HCT116 (cell line): ENCODE measurements around the gene RPL28. TPM values are rescaled to one million over a fixed set of nuclear protein-coding genes. Genes with fewer than 3 reads are reported as not detected.

Experiments used
- ATAC-seq: fragments of 200-7000 bp; cut with Tn5 transposase; 2 replicates; pipeline ENCODE4 v1.9.1; 2020; ENCODE audit warnings: mild to moderate bottlenecking, moderate library complexity
- BruUV-seq: library from RNA; stranded (reverse); fragments of 400-500 nt; replicated peaks from 2 replicates; lab custom pipeline; 2021; lab: Mats Ljungman, UMichigan
- CTCF ChIA-PET: fragments of 300-600 bp; sonication (Branson Sonifier 250); formaldehyde crosslinking; loops from one replicate; lab custom pipeline; 2021; ENCODE audit warnings: antibody characterized with exemption; lab: Charles Lee
- POLR2A ChIA-PET: fragments of 300-600, 350-600 bp; sonication (Branson Sonifier 250); formaldehyde crosslinking; loops from one replicate; lab custom pipeline; 2021; ENCODE audit warnings: antibody characterized with exemption; lab: Charles Lee
- RAD21 ChIA-PET, 2 experiments: fragments of 300-600 bp; sonication (Branson Sonifier 250); formaldehyde crosslinking; loops; one replicate each; lab custom pipeline; 2023; ENCODE audit warnings: low total read pairs in 2 of 2; ENCODE audit not compliant: uncharacterized antibody in 2 of 2, unreplicated experiment in 2 of 2, low non-redundant PET in 1 of 2; lab: Charles Lee
- DNase-seq: peaks from one replicate; pipeline ENCODE4 v3.0.0-alpha.2; 2010; ENCODE audit warnings: low read depth, low spot score
- H2AFZ ChIP-seq: fragments of 200-600 bp; shearing (Covaris generic), sonication (generic); 2 replicates; pipeline ENCODE4 v1.6.1; 2017; ENCODE audit warnings: low read depth, mixed run types, mixed read lengths, antibody characterized with exemption, low read length; ENCODE audit not compliant: poor library complexity, severe bottlenecking
- H3K27ac ChIP-seq: 2 replicates; pipeline ENCODE4 v1.5.1; 2012; ENCODE audit warnings: low read depth, low read length
- H3K27me3 ChIP-seq: fragments of 200-600 bp; sonication (generic); 2 replicates; pipeline ENCODE4 v1.6.1; 2016; ENCODE audit warnings: mixed run types, low read length, mixed read lengths; ENCODE audit not compliant: insufficient read depth
- H3K36me3 ChIP-seq, 2 experiments: fragments of 200-500 bp in 1 of 2; fragments of 200-600 bp in 1 of 2; sonication (Bioruptor generic) in 1 of 2; sonication (generic) in 1 of 2; 2 replicates each; pipeline versions ENCODE4 v1.5.1 to v1.6.1; 2014 to 2016; ENCODE audit warnings: low read length in 2 of 2, inconsistent platforms in 1 of 2, mixed read lengths in 1 of 2, mixed run types in 1 of 2; ENCODE audit not compliant: insufficient read depth in 2 of 2, control insufficient read depth in 1 of 2
- H3K4me1 ChIP-seq, 2 experiments: fragments of 200-600 bp in 1 of 2; sonication (generic) in 1 of 2; 2 replicates each; pipeline versions ENCODE4 v1.5.1 to v1.6.1; 2012 to 2017; ENCODE audit warnings: low read length in 2 of 2, inconsistent platforms in 1 of 2, mild to moderate bottlenecking in 1 of 2, mixed read lengths in 1 of 2, mixed run types in 1 of 2, moderate library complexity in 1 of 2; ENCODE audit not compliant: insufficient read depth in 2 of 2, control insufficient read depth in 1 of 2
- H3K4me2 ChIP-seq: fragments of 200-600 bp; sonication (generic); 2 replicates; pipeline ENCODE4 v1.6.1; 2017; ENCODE audit warnings: mixed run types, low read length, mixed read lengths
- H3K4me3 ChIP-seq, 2 experiments: fragments of 200-600 bp in 1 of 2; sonication (generic) in 1 of 2; replicated peaks in 1 of 2; 2 replicates each; pipeline ENCODE4 v1.5.1; 2011 to 2016; ENCODE audit warnings: low read length in 2 of 2, control low read depth in 1 of 2, low read depth in 1 of 2, mild to moderate bottlenecking in 1 of 2, mixed read lengths in 1 of 2, mixed run types in 1 of 2
- H3K79me2 ChIP-seq: fragments of 200-600 bp; sonication (generic); 2 replicates; pipeline ENCODE4 v1.6.1; 2017; ENCODE audit warnings: mild to moderate bottlenecking, mixed run types, low read length, moderate library complexity, mixed read lengths; ENCODE audit not compliant: insufficient read depth
- H3K9ac ChIP-seq: fragments of 200-600 bp; sonication (generic); 2 replicates; pipeline ENCODE4 v1.6.1; 2016; ENCODE audit warnings: low read length, mixed read lengths
- H3K9me2 ChIP-seq: fragments of 200-600 bp; sonication (generic), shearing (Covaris generic); 2 replicates; pipeline ENCODE4 v1.6.1; 2017; ENCODE audit warnings: mixed run types, mild to moderate bottlenecking, moderate library complexity; ENCODE audit not compliant: insufficient read depth
- H3K9me3 ChIP-seq, 2 experiments: fragments of 200-500 bp in 1 of 2; fragments of 200-600 bp in 1 of 2; sonication (Bioruptor generic) in 1 of 2; sonication (generic) in 1 of 2; 2 replicates each; pipeline ENCODE4 v1.6.1; 2014 to 2017; ENCODE audit warnings: low read length in 2 of 2, mixed read lengths in 2 of 2, inconsistent platforms in 1 of 2, low read depth in 1 of 2, mild to moderate bottlenecking in 1 of 2, mixed run types in 1 of 2, moderate library complexity in 1 of 2; ENCODE audit not compliant: control insufficient read depth in 1 of 2, insufficient read depth in 1 of 2
- H4K20me1 ChIP-seq: fragments of 200-600 bp; sonication (generic), shearing (Covaris generic); 2 replicates; pipeline ENCODE4 v1.6.1; 2017; ENCODE audit warnings: mixed run types, mild to moderate bottlenecking, moderate library complexity; ENCODE audit not compliant: insufficient read depth
- CEBPB ChIP-seq: IDR thresholded peaks from 2 replicates; pipeline ENCODE4 v1.6.1; 2012; ENCODE audit warnings: low read depth
- EGR1 ChIP-seq: IDR thresholded peaks from 2 replicates; pipeline ENCODE4 v1.6.1; 2012; ENCODE audit warnings: low read depth
- ELF1 ChIP-seq: IDR thresholded peaks from 2 replicates; pipeline ENCODE4 v1.6.1; 2012; ENCODE audit warnings: low read depth, borderline replicate concordance
- EZH2 ChIP-seq: fragments of 200-600 bp; sonication (generic); IDR thresholded peaks from 2 replicates; pipeline ENCODE4 v1.6.1; 2017; ENCODE audit warnings: antibody characterized with exemption, mixed run types
- FOSL1 ChIP-seq: IDR thresholded peaks from 2 replicates; pipeline ENCODE4 v1.6.1; 2012; ENCODE audit warnings: low read depth
- JUND ChIP-seq: IDR thresholded peaks from 2 replicates; pipeline ENCODE4 v1.6.1; 2012
- POLR2A ChIP-seq: IDR thresholded peaks from 2 replicates; pipeline ENCODE4 v1.7.0; 2011; ENCODE audit warnings: borderline replicate concordance; ENCODE audit not compliant: insufficient read depth, insufficient read length; ENCODE audit errors: extremely low read depth
- RAD21 ChIP-seq: IDR thresholded peaks from 2 replicates; pipeline ENCODE4 v1.6.1; 2012; ENCODE audit warnings: low read depth, mild to moderate bottlenecking
- YY1 ChIP-seq: IDR thresholded peaks from 2 replicates; pipeline ENCODE4 v1.6.1; 2011; ENCODE audit warnings: low read length, low read depth, moderate library complexity, mild to moderate bottlenecking; ENCODE audit not compliant: insufficient replicate concordance; ENCODE audit errors: extremely low read depth
- ZNF274 ChIP-seq: fragments of 200-500 bp; sonication (Bioruptor generic); IDR thresholded peaks from 2 replicates; pipeline ENCODE4 v1.6.1; 2014; ENCODE audit warnings: mild to moderate bottlenecking, low read depth, low read length, inconsistent platforms
- intact Hi-C: fragments of 100-400 bp; cut with micrococcal nuclease; formaldehyde crosslinking; loops from 2 replicates; pipeline ENCODE4 v1.10.0; 2022
- total RNA-seq: library from RNA; stranded (reverse); gene quantifications from one replicate; pipeline ENCODE4 v1.2.1, GENCODE V29; 2021; ENCODE audit not compliant: unreplicated experiment
- TF ChIP-seq, protein P1 (sequence below): IDR thresholded peaks from 2 replicates; pipeline ENCODE4 v1.6.1; 2012
- TF ChIP-seq, protein P2 (sequence below): IDR thresholded peaks from 2 replicates; pipeline ENCODE4 v1.6.1; 2012
- TF ChIP-seq, protein P3 (sequence below), 3 experiments: fragments of 200-600 bp in 1 of 3; sonication (generic) in 1 of 3; IDR thresholded peaks in 2 of 3; conservative IDR thresholded peaks in 1 of 3; 2 replicates each; pipeline ENCODE4 v1.5.1; 2012 to 2017; ENCODE audit warnings: low read depth in 2 of 3, low read length in 2 of 3, antibody characterized with exemption in 1 of 3, borderline replicate concordance in 1 of 3, control low read depth in 1 of 3, mild to moderate bottlenecking in 1 of 3, mixed read lengths in 1 of 3, mixed run types in 1 of 3, moderate library complexity in 1 of 3; ENCODE audit not compliant: insufficient read depth in 1 of 3

Gene RPL28
- total RNA-seq, 1 experiment from 2014 or later = 3,050 TPM

DNA sequence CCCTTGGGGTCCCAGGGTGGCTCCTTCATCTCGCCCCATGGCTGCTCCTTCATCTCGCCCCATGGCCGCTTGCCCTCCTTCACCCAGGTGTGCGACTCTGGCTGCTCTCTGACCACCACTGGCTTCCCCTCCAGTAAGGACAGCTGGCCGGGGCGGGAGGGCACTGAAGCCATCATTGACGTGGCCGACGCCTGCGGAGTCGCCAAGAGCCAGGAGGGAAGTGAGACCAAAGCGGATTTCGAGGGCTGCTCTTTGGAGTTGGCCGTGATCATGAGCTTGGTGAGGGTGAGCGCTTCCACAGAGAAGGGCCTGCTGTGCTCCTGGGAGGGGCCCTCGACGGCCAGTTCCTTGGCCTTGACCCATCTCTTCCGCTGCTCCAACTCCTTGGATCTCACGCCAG is 27.2 kb upstream of the RPL28 start:
- POLR2A ChIA-PET = interaction anchor here (0.7 kb wide), 1 partner anchor 655 kb away, joined by 4 read pairs; no protein-coding TSS in a partner anchor
- intact Hi-C loops = no loop called here

More for the DNA sequence above, 27.2 kb upstream of the RPL28 start:
- Histone ChIP-seq H3K79me2 (no peaks in the 10 kb centered on the region), H2AFZ (no peak overlapping the region), H3K9me3 (no peaks in the 10 kb centered on the region), H3K4me3 (no peak overlapping the region), H3K36me3 (no peaks in the 10 kb centered on the region), H3K4me1 (peaks cover 2 to 12% of the 10 kb centered on the region in 2 experiments; a peak in 3 of 4 replicates), H4K20me1 (no peaks in the 10 kb centered on the region), H3K9ac (no peak overlapping the region), H3K27me3 (no peaks in the 10 kb centered on the region), H3K9me2 (no peaks in the 10 kb centered on the region), H3K27ac (no peak overlapping the region), H3K4me2 (no peak overlapping the region)
- no peak for TF ChIP-seq CEBPB
- TF ChIP-seq, protein P1, sequence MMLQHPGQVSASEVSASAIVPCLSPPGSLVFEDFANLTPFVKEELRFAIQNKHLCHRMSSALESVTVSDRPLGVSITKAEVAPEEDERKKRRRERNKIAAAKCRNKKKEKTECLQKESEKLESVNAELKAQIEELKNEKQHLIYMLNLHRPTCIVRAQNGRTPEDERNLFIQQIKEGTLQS = no peak
- no peak for TF ChIP-seq JUND
- no peak for TF ChIP-seq FOSL1
- no peak for TF ChIP-seq YY1
- TF ChIP-seq, protein P2, sequence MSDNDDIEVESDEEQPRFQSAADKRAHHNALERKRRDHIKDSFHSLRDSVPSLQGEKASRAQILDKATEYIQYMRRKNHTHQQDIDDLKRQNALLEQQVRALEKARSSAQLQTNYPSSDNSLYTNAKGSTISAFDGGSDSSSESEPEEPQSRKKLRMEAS = no peak
- no peak for TF ChIP-seq EZH2
- TF ChIP-seq, protein P3, sequence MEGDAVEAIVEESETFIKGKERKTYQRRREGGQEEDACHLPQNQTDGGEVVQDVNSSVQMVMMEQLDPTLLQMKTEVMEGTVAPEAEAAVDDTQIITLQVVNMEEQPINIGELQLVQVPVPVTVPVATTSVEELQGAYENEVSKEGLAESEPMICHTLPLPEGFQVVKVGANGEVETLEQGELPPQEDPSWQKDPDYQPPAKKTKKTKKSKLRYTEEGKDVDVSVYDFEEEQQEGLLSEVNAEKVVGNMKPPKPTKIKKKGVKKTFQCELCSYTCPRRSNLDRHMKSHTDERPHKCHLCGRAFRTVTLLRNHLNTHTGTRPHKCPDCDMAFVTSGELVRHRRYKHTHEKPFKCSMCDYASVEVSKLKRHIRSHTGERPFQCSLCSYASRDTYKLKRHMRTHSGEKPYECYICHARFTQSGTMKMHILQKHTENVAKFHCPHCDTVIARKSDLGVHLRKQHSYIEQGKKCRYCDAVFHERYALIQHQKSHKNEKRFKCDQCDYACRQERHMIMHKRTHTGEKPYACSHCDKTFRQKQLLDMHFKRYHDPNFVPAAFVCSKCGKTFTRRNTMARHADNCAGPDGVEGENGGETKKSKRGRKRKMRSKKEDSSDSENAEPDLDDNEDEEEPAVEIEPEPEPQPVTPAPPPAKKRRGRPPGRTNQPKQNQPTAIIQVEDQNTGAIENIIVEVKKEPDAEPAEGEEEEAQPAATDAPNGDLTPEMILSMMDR (IDR thresholded peaks at IDR 0.05 in 2 of 3, conservative IDR thresholded peaks at IDR 0.05 in 1 of 3; ENCODE audit: borderline replicate concordance in 1 of 3, insufficient read depth in 1 of 3, low read depth in 2 of 3, low read length in 2 of 3) = no peak
- no peak for TF ChIP-seq ELF1
- TF ChIP-seq ZNF274 = no peak
- TF ChIP-seq RAD21 = no peak
- no peak for TF ChIP-seq EGR1
- TF ChIP-seq POLR2A = no peak
- BruUV-seq = no TSS peak
- CTCF ChIA-PET = no interaction called here
- DNase-seq (no peak), ATAC-seq (no peak)
- RAD21 ChIA-PET = interaction anchor here in 1 of 2 experiments (0.5 kb wide), 1 partner anchor 46 kb away, joined by 4 read pairs; no protein-coding TSS in a partner anchor
